ENCODE measurements around the gene FAM227A.

FAM227A gene

DNA sequence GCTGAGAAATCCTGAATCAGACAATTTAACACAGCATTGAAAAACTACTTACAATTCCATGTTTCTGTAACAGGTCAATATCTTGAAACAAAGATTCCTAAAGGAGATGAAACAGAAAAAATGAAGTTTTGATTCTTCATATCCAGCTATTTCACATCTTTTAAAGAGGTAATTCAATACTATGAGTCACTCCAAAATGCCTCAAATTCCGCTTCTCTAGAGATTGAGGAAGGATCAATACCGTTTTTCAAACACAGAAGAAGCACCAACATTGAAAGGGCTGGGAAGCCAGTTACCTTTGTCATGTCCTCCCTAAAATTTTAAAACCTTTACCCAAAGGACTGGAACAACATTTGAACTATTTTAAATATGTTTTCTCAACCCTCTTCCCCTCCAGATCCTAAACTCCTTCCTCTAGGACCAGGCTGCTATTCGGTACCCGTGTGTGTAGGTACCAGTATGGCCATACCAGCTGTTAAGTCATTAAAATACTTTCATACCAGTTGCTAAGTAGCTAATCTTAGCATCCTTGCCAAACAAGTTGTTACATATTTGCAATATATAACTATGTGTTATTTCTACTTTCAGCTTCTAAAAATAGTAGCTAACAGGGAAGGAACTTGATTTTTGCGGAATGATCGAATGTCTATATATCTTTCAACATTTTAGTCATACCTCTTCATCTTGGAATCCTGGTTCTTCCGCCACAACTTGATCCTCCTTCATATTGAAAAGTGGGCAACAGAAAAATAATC is 88.5 kb downstream of the FAM227A start:
- H3K27me3 ChIP-seq (ENCODE audit: low read depth, low read length), result peaks cover under 1% of the 10 kb centered on the region; the same call in 1 of the 2 replicates
- H4K20me1 ChIP-seq (ENCODE audit: insufficient read depth, low read length), result no peaks in the 10 kb centered on the region
- H3K4me2 ChIP-seq (ENCODE audit: low read length), result no peak overlapping the region
- H3K4me3 ChIP-seq (ENCODE audit: low read length), result no peak overlapping the region
- H3K36me3 ChIP-seq (replicated peaks; ENCODE audit: low read depth, low read length), result peaks cover 4% of the 10 kb centered on the region
- H3K27ac ChIP-seq (ENCODE audit: low read length), result no peak overlapping the region
- no peak overlapping the region for H2AFZ ChIP-seq (ENCODE audit: low read depth, low read length)
- H3K9me3 ChIP-seq (ENCODE audit: insufficient read depth, low read length), result no peaks in the 10 kb centered on the region
- H3K79me2 ChIP-seq (ENCODE audit: low read length), result no peaks in the 10 kb centered on the region
- H3K4me1 ChIP-seq (ENCODE audit: low read length), result peaks cover 10% of the 10 kb centered on the region
- no peak overlapping the region for H3K9ac ChIP-seq (ENCODE audit: low read length)
- TF ChIP-seq, protein P1, sequence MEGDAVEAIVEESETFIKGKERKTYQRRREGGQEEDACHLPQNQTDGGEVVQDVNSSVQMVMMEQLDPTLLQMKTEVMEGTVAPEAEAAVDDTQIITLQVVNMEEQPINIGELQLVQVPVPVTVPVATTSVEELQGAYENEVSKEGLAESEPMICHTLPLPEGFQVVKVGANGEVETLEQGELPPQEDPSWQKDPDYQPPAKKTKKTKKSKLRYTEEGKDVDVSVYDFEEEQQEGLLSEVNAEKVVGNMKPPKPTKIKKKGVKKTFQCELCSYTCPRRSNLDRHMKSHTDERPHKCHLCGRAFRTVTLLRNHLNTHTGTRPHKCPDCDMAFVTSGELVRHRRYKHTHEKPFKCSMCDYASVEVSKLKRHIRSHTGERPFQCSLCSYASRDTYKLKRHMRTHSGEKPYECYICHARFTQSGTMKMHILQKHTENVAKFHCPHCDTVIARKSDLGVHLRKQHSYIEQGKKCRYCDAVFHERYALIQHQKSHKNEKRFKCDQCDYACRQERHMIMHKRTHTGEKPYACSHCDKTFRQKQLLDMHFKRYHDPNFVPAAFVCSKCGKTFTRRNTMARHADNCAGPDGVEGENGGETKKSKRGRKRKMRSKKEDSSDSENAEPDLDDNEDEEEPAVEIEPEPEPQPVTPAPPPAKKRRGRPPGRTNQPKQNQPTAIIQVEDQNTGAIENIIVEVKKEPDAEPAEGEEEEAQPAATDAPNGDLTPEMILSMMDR (IDR thresholded peaks at IDR 0.05; ENCODE audit: low read depth, low read length), result no peak
- TF ChIP-seq EZH2phosphoT487 (IDR thresholded peaks at IDR 0.05; ENCODE audit: low read depth), result no peak

DNA sequence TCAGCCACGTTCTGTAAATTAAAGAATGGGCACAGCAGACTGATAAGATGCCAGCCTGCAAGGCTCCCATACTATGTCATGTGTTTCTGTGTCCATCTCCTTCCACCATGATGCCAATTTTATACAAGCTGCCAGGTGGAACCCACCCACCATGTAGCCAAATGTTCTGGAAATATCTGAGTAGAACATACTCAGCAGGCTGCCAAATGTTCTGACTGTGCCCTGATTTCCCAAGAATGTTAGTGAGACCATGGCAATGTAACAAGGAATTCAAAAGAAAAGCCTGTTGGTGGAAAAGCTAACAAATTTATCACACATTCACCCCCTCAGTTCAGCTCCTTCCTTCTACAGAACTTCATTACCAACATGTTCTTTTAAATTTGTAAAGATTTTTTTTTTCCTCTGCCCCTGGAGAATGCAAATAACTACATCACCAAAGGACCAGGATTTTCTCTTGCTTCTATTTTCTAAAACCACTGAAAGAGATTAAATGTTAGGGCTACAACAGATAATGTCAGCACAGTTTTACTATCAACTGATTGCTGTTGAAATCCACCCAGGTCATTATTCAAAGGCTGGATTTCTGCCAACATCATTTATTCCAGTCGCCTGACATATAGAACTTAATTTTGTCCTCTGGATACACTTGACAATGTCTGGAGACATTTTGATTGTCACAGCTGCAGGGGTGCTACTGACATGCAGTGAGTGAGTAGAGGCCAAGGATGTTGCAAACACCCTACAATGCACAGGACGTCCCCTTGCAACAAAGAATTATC is 89.3 kb downstream of the FAM227A start:
- Histone ChIP-seq H3K27ac (ENCODE audit: low read length) (no peak overlapping the region), H3K4me1 (ENCODE audit: low read length) (peaks cover 10% of the 10 kb centered on the region), H3K4me2 (ENCODE audit: low read length) (no peak overlapping the region), H4K20me1 (ENCODE audit: insufficient read depth, low read length) (no peaks in the 10 kb centered on the region), H3K79me2 (ENCODE audit: low read length) (no peaks in the 10 kb centered on the region), H3K9me3 (ENCODE audit: insufficient read depth, low read length) (no peaks in the 10 kb centered on the region), H3K4me3 (ENCODE audit: low read length) (no peak overlapping the region), H3K9ac (ENCODE audit: low read length) (no peak overlapping the region), H2AFZ (ENCODE audit: low read depth, low read length) (no peak overlapping the region), H3K27me3 (ENCODE audit: low read depth, low read length) (no peaks in the 10 kb centered on the region), H3K36me3 (replicated peaks; ENCODE audit: low read depth, low read length) (peaks cover 4% of the 10 kb centered on the region)
- TF ChIP-seq, protein P1 (IDR thresholded peaks at IDR 0.05; ENCODE audit: low read depth, low read length), result no peak
- no peak for TF ChIP-seq EZH2phosphoT487 (IDR thresholded peaks at IDR 0.05; ENCODE audit: low read depth)

DNA sequence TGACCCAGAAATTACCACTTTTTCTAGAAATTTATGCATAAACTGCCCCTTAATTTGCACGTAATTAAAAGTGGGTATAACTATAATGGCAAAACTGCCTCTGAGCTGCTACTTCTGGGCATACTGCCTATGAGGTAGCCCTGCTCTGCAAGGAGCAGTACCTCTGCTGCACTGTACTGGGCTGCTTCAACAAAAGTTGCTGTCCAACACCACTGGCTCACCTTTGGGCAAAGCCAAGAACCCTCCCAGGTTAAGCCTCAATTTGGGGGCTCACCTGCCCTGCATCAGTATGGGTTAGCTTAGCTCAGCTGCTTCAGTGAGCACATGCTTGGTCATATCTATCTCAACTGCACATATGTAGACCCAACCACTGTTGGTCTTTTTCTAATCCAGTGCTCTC is 90.8 kb downstream of the FAM227A start:
- Histone ChIP-seq H3K4me1 (ENCODE audit: low read length) (peaks cover 3% of the 10 kb centered on the region; the same call in 1 of the 2 replicates), H3K27me3 (ENCODE audit: low read depth, low read length) (no peaks in the 10 kb centered on the region), H3K4me2 (ENCODE audit: low read length) (no peak overlapping the region), H3K79me2 (ENCODE audit: low read length) (no peaks in the 10 kb centered on the region), H3K36me3 (replicated peaks; ENCODE audit: low read depth, low read length) (peaks cover 10% of the 10 kb centered on the region), H3K27ac (ENCODE audit: low read length) (no peak overlapping the region), H4K20me1 (ENCODE audit: insufficient read depth, low read length) (no peaks in the 10 kb centered on the region), H2AFZ (ENCODE audit: low read depth, low read length) (no peak overlapping the region), H3K9ac (ENCODE audit: low read length) (no peak overlapping the region), H3K4me3 (ENCODE audit: low read length) (no peak overlapping the region), H3K9me3 (ENCODE audit: insufficient read depth, low read length) (no peaks in the 10 kb centered on the region)
- TF ChIP-seq EZH2phosphoT487 (IDR thresholded peaks at IDR 0.05; ENCODE audit: low read depth), result no peak
- TF ChIP-seq, protein P1 (IDR thresholded peaks at IDR 0.05; ENCODE audit: low read depth, low read length), result no peak

DNA sequence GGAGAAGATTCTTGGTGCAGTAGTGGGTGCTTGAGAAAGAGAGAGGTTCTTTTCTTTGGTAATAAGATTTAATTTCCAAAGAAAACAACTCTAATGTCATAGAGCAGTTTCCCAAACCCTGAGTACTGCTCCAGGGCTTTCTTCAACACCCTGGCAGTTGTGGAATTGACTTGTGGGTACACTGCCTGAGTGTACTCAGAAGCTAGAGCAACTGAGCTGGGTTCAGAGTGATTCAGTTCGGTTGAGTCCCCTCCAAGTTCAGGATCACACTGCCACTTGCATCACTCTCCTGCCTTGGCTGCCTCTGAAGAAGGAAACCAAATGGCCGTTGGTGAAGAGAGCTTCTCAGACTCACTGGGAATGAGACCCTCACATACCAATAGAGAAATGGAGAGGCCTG is 91.5 kb downstream of the FAM227A start:
- no peak overlapping the region for H3K27ac ChIP-seq (ENCODE audit: low read length)
- no peak overlapping the region for H3K4me2 ChIP-seq (ENCODE audit: low read length)
- H3K9me3 ChIP-seq (ENCODE audit: insufficient read depth, low read length), result no peaks in the 10 kb centered on the region
- H3K27me3 ChIP-seq (ENCODE audit: low read depth, low read length), result no peaks in the 10 kb centered on the region
- H3K9ac ChIP-seq (ENCODE audit: low read length), result no peak overlapping the region
- no peak overlapping the region for H2AFZ ChIP-seq (ENCODE audit: low read depth, low read length)
- no peak overlapping the region for H3K4me3 ChIP-seq (ENCODE audit: low read length)
- no peaks in the 10 kb centered on the region for H4K20me1 ChIP-seq (ENCODE audit: insufficient read depth, low read length)
- TF ChIP-seq, protein P1 (IDR thresholded peaks at IDR 0.05; ENCODE audit: low read depth, low read length), result no peak
- TF ChIP-seq EZH2phosphoT487 (IDR thresholded peaks at IDR 0.05; ENCODE audit: low read depth), result no peak
- H3K4me1 ChIP-seq (ENCODE audit: low read length), result peaks cover 3% of the 10 kb centered on the region; the same call in 1 of the 2 replicates
- H3K36me3 ChIP-seq (replicated peaks; ENCODE audit: low read depth, low read length), result peaks cover 10% of the 10 kb centered on the region
- no peaks in the 10 kb centered on the region for H3K79me2 ChIP-seq (ENCODE audit: low read length)

Data from OCI-LY3 (cell line).